Measurements from ENCODE around the gene STK24. TPM values are rescaled to one million over a fixed set of nuclear protein-coding genes. Genes with fewer than 3 reads are reported as not detected.

Gene STK24
- total RNA-seq, 1 experiment from 2014 or later = 51.2 TPM

- Mint-ChIP-seq H3K27me3 (ENCODE audit: unreplicated experiment) (no peaks in the 10 kb centered on the region), H3K27ac (ENCODE audit: unreplicated experiment) (no peak overlapping the region), H3K36me3 (ENCODE audit: insufficient read depth, unreplicated experiment) (peaks cover 21% of the 10 kb centered on the region), H3K9me3 (ENCODE audit: low read depth, unreplicated experiment) (no peaks in the 10 kb centered on the region), H3K4me1 (ENCODE audit: low read depth, unreplicated experiment) (peaks cover 26% of the 10 kb centered on the region), H3K4me3 (ENCODE audit: low read depth, unreplicated experiment) (no peak overlapping the region)
- no TSS peak for BruUV-seq (replicated peaks)
- no peak for DNase-seq
- intact Hi-C loops (cut with micrococcal nuclease; ENCODE audit: unreplicated experiment) = no loop called here
- TF ChIP-seq CTCF (IDR thresholded peaks at IDR 0.05; ENCODE audit: unreplicated experiment) = no peak
- CTCF ChIA-PET = no interaction called here
These were observed 54.5 kb downstream of the STK24 start for GRCh38 chr13:98522371-98522770.

GRCh38 chr13:98521461-98522247, 55.3 kb downstream of the STK24 start:
- no peak for TF ChIP-seq CTCF (IDR thresholded peaks at IDR 0.05; ENCODE audit: unreplicated experiment)
- Mint-ChIP-seq H3K9me3 (ENCODE audit: low read depth, unreplicated experiment) (no peaks in the 10 kb centered on the region), H3K27ac (ENCODE audit: unreplicated experiment) (no peak overlapping the region), H3K27me3 (ENCODE audit: unreplicated experiment) (no peaks in the 10 kb centered on the region), H3K4me1 (ENCODE audit: low read depth, unreplicated experiment) (peaks cover 26% of the 10 kb centered on the region), H3K4me3 (ENCODE audit: low read depth, unreplicated experiment) (no peak overlapping the region), H3K36me3 (ENCODE audit: insufficient read depth, unreplicated experiment) (peaks cover 21% of the 10 kb centered on the region)
- CTCF ChIA-PET = no interaction called here
- BruUV-seq (replicated peaks) = no TSS peak
- no peak for DNase-seq
- intact Hi-C loops (cut with micrococcal nuclease; ENCODE audit: unreplicated experiment) = no loop called here

- no peak overlapping the region for H3K4me3 Mint-ChIP-seq (ENCODE audit: low read depth, unreplicated experiment)
- CTCF ChIA-PET = no interaction called here
- peaks cover 21% of the 10 kb centered on the region for H3K36me3 Mint-ChIP-seq (ENCODE audit: insufficient read depth, unreplicated experiment)
- TF ChIP-seq CTCF (IDR thresholded peaks at IDR 0.05; ENCODE audit: unreplicated experiment) = no peak
- no peak for DNase-seq
- intact Hi-C loops (cut with micrococcal nuclease; ENCODE audit: unreplicated experiment) = no loop called here
- H3K4me1 Mint-ChIP-seq (ENCODE audit: low read depth, unreplicated experiment) = peaks cover 26% of the 10 kb centered on the region
- H3K27me3 Mint-ChIP-seq (ENCODE audit: unreplicated experiment) = no peaks in the 10 kb centered on the region
- no peak overlapping the region for H3K27ac Mint-ChIP-seq (ENCODE audit: unreplicated experiment)
- H3K9me3 Mint-ChIP-seq (ENCODE audit: low read depth, unreplicated experiment) = no peaks in the 10 kb centered on the region
- BruUV-seq (replicated peaks) = no TSS peak
These were observed 56.0 kb downstream of the STK24 start for GRCh38 chr13:98520674-98521449.

- DNase-seq = no peak
- Mint-ChIP-seq H3K27ac (ENCODE audit: unreplicated experiment) (no peak overlapping the region), H3K4me3 (ENCODE audit: low read depth, unreplicated experiment) (no peak overlapping the region), H3K36me3 (ENCODE audit: insufficient read depth, unreplicated experiment) (peaks cover 21% of the 10 kb centered on the region), H3K4me1 (ENCODE audit: low read depth, unreplicated experiment) (peaks cover 26% of the 10 kb centered on the region), H3K9me3 (ENCODE audit: low read depth, unreplicated experiment) (no peaks in the 10 kb centered on the region), H3K27me3 (ENCODE audit: unreplicated experiment) (no peaks in the 10 kb centered on the region)
- intact Hi-C loops (cut with micrococcal nuclease; ENCODE audit: unreplicated experiment) = no loop called here
- CTCF ChIA-PET = no interaction called here
- no peak for TF ChIP-seq CTCF (IDR thresholded peaks at IDR 0.05; ENCODE audit: unreplicated experiment)
- BruUV-seq (replicated peaks) = no TSS peak
These were observed 56.9 kb downstream of the STK24 start for GRCh38 chr13:98519976-98520375.

Data from Calu3 (cell line).